ENCODE measurements around the gene SLC39A11. TPM values are rescaled to one million over a fixed set of nuclear protein-coding genes. Genes with fewer than 3 reads are reported as not detected.
A peak's percentile ranks its signal among the peaks of the same experiment; 100 is the strongest.

Gene SLC39A11
- polyA plus RNA-seq, 1 of the 3 experiments (the other 2 are of a cell fraction) = 23.5 TPM

DNA sequence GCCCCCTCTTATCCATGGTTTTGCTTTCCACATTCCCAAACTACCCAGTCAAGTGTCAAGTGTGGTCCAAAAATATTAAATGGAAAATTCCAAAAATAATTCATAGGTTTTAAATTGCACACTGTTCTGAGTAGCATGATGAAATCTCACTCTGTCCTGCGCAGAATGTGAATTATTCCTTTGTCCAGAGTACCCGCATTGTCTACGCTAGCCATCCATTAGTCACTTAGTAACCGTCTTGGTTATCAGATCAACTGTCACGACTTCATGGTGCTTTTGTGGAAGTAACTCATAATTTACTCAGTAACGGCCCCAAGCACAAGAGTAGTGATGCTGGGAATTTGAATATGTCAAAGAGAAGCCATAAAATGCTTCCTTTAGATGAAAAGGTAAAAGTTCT, 94.9 kb downstream of the SLC39A11 start (continued):
- TF ChIP-seq, protein P1, sequence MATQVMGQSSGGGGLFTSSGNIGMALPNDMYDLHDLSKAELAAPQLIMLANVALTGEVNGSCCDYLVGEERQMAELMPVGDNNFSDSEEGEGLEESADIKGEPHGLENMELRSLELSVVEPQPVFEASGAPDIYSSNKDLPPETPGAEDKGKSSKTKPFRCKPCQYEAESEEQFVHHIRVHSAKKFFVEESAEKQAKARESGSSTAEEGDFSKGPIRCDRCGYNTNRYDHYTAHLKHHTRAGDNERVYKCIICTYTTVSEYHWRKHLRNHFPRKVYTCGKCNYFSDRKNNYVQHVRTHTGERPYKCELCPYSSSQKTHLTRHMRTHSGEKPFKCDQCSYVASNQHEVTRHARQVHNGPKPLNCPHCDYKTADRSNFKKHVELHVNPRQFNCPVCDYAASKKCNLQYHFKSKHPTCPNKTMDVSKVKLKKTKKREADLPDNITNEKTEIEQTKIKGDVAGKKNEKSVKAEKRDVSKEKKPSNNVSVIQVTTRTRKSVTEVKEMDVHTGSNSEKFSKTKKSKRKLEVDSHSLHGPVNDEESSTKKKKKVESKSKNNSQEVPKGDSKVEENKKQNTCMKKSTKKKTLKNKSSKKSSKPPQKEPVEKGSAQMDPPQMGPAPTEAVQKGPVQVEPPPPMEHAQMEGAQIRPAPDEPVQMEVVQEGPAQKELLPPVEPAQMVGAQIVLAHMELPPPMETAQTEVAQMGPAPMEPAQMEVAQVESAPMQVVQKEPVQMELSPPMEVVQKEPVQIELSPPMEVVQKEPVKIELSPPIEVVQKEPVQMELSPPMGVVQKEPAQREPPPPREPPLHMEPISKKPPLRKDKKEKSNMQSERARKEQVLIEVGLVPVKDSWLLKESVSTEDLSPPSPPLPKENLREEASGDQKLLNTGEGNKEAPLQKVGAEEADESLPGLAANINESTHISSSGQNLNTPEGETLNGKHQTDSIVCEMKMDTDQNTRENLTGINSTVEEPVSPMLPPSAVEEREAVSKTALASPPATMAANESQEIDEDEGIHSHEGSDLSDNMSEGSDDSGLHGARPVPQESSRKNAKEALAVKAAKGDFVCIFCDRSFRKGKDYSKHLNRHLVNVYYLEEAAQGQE (IDR thresholded peaks at IDR 0.05; ENCODE audit: low read depth, low read length) = peak; percentile 59; the same call in 1 of the 2 replicates
- TF ChIP-seq TAF1 (IDR thresholded peaks at IDR 0.05; ENCODE audit: borderline replicate concordance, low read depth, low read length) (peak; percentile 41; the same call in 1 of the 2 replicates), YY1 (IDR thresholded peaks at IDR 0.05; ENCODE audit: low read depth) (no peak), SIN3A (IDR thresholded peaks at IDR 0.05; ENCODE audit: borderline replicate concordance, low read depth, low read length) (0 out of 2 replicates have a peak, but pooled peaks have one; percentile 24), RAD21 (IDR thresholded peaks at IDR 0.05; ENCODE audit: low read length) (no peak), NRF1 (IDR thresholded peaks at IDR 0.05; ENCODE audit: low read depth, low read length) (peak; percentile 48; the same call in 1 of the 2 replicates)

DNA sequence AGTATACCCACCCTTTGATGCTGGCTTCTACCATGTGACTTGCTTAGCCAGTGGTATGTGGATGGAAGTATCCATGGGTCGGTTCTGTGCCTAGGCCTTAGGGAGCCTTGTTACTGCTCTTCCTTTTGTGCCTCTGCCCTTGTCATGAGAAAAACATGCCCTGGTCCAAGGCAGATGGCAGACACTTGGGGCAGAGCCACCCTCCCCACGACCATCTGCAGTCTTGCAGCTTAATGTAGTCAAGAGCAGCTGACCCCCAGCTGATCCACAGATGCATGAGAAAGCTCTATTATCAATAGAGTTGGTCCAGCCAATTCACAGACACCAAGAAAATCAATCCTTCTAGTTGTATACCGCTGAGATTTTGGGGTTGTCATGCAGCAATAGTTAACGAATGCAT, 95.7 kb downstream of the SLC39A11 start:
- ChIA-PET CTCF (interaction anchor here (1.0 to 2.3 kb wide), 5 partner anchors 11 to 271 kb away, joined by 3 to 9 read pairs (median 4); no protein-coding TSS in a partner anchor), POLR2A (no interaction called here)
- TF ChIP-seq EP300 (IDR thresholded peaks at IDR 0.05; ENCODE audit: borderline replicate concordance in 1 of 2, low read depth in 1 of 2, low read length in 1 of 2) (no peak), TCF12 (IDR thresholded peaks at IDR 0.05) (no peak), TAF1 (IDR thresholded peaks at IDR 0.05; ENCODE audit: borderline replicate concordance, low read depth, low read length) (no peak), ELF1 (IDR thresholded peaks at IDR 0.05) (no peak), RCOR1 (IDR thresholded peaks at IDR 0.05; ENCODE audit: low read length) (no peak), GATA2 (CRISPR knock-in tag; IDR thresholded peaks at IDR 0.05) (no peak), FOXM1 (IDR thresholded peaks at IDR 0.05; ENCODE audit: low read depth) (no peak), MXI1 (IDR thresholded peaks at IDR 0.05; ENCODE audit: low read depth, low read length) (no peak), FOXJ3 (CRISPR knock-in tag; IDR thresholded peaks at IDR 0.05) (no peak)
- TF ChIP-seq, protein P2, sequence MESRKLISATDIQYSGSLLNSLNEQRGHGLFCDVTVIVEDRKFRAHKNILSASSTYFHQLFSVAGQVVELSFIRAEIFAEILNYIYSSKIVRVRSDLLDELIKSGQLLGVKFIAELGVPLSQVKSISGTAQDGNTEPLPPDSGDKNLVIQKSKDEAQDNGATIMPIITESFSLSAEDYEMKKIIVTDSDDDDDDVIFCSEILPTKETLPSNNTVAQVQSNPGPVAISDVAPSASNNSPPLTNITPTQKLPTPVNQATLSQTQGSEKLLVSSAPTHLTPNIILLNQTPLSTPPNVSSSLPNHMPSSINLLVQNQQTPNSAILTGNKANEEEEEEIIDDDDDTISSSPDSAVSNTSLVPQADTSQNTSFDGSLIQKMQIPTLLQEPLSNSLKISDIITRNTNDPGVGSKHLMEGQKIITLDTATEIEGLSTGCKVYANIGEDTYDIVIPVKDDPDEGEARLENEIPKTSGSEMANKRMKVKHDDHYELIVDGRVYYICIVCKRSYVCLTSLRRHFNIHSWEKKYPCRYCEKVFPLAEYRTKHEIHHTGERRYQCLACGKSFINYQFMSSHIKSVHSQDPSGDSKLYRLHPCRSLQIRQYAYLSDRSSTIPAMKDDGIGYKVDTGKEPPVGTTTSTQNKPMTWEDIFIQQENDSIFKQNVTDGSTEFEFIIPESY (IDR thresholded peaks at IDR 0.05; ENCODE audit: borderline replicate concordance, low read depth) = no peak
- TF ChIP-seq, protein P3, sequence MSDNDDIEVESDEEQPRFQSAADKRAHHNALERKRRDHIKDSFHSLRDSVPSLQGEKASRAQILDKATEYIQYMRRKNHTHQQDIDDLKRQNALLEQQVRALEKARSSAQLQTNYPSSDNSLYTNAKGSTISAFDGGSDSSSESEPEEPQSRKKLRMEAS (IDR thresholded peaks at IDR 0.05; ENCODE audit: low read depth) = no peak
- TF ChIP-seq, protein P4, sequence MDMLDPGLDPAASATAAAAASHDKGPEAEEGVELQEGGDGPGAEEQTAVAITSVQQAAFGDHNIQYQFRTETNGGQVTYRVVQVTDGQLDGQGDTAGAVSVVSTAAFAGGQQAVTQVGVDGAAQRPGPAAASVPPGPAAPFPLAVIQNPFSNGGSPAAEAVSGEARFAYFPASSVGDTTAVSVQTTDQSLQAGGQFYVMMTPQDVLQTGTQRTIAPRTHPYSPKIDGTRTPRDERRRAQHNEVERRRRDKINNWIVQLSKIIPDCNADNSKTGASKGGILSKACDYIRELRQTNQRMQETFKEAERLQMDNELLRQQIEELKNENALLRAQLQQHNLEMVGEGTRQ (IDR thresholded peaks at IDR 0.05; ENCODE audit: borderline replicate concordance, low read depth, low read length) = no peak
- TF ChIP-seq, protein P5, sequence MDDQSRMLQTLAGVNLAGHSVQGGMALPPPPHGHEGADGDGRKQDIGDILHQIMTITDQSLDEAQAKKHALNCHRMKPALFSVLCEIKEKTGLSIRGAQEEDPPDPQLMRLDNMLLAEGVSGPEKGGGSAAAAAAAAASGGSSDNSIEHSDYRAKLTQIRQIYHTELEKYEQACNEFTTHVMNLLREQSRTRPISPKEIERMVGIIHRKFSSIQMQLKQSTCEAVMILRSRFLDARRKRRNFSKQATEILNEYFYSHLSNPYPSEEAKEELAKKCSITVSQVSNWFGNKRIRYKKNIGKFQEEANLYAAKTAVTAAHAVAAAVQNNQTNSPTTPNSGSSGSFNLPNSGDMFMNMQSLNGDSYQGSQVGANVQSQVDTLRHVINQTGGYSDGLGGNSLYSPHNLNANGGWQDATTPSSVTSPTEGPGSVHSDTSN (IDR thresholded peaks at IDR 0.05) = no peak

More for the DNA sequence above, 95.7 kb downstream of the SLC39A11 start:
- H3K4me1 ChIP-seq (ENCODE audit: control insufficient read depth in 1 of 2, insufficient read depth in 2 of 2, low read depth in 1 of 2, low read length in 1 of 2) = peaks cover 7 to 12% of the 10 kb centered on the region in 2 experiments; a peak in 3 of 4 replicates
- no peaks in the 10 kb centered on the region for H3K9me3 ChIP-seq
- H3K4me3 ChIP-seq (ENCODE audit: low read depth in 2 of 2, low read length in 1 of 2) = no peak overlapping the region
- no peaks in the 10 kb centered on the region for H3K36me3 ChIP-seq (replicated peaks in 1 of 2; ENCODE audit: control insufficient read depth in 1 of 2, insufficient read depth in 2 of 2, low read length in 1 of 2)
- no peak overlapping the region for H3K9ac ChIP-seq
- H3K27me3 ChIP-seq (ENCODE audit: insufficient read depth) = no peaks in the 10 kb centered on the region
- H4K20me1 ChIP-seq (ENCODE audit: insufficient read depth) = no peaks in the 10 kb centered on the region
- H3K79me2 ChIP-seq (ENCODE audit: insufficient read depth) = no peaks in the 10 kb centered on the region
- peak overlapping the region in 1 of 2 experiments; percentile 74; a peak in 2 of 4 replicates for H3K27ac ChIP-seq (ENCODE audit: low read depth in 2 of 2, low read length in 1 of 2)
- H2AFZ ChIP-seq (ENCODE audit: low read depth) = no peak overlapping the region
- no peak for DNase-seq
- H3F3A ChIP-seq (replicated peaks; ENCODE audit: insufficient read depth) = peaks cover 18% of the 10 kb centered on the region
- no peak overlapping the region for H3K4me2 ChIP-seq
- WGBS (ENCODE audit: low lambda C conversion rate) = 94% methylated on average over 4 of the region's 4 CpGs
- H3K9me2 ChIP-seq = no peaks in the 10 kb centered on the region
